ENCODE data around the gene ATXN2.

The ATXN2 gene

DNA sequence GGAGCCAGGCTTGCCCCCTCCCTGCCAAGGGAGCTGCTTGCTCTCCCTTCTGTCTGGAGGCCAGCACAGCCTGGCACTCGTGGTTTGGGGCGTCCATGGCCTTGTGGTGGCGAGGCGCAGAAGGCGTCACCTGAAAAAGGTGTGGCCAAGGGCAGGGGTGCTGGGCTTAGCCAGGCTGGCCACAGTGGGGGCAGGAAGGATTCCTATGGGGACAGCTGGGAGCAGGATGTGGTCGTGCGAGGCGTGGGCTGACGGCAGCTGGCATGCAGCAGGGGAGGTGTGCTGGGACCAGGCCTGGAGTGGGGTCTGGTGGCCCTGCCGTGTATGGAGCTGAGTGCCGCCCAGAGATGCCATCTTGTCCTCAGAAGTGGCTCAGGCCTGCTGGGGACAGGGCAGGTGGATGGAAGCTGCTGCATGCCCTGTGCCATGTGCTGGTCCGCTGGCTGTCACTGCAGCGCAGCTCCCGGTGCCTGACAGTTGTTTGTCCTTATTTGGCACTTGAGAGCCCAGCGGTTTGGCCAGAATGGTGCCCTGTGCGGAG lies 163.4 kb downstream of the ATXN2 start:
- no peak for DNase-seq (ENCODE audit: insufficient read length, low spot score)
- TF ChIP-seq SPI1 (IDR thresholded peaks at IDR 0.05; ENCODE audit: low read depth, low read length), result no peak
- TF ChIP-seq PAX5 (IDR thresholded peaks at IDR 0.05; ENCODE audit: insufficient read depth, low read length, severe bottlenecking), result no peak
- TF ChIP-seq POU2F2 (IDR thresholded peaks at IDR 0.05; ENCODE audit: low read depth, low read length), result no peak
- no peak for TF ChIP-seq TAF1 (IDR thresholded peaks at IDR 0.05; ENCODE audit: low read depth, low read length)
- peak; percentile 27; the same call in 1 of the 2 replicates for TF ChIP-seq POLR2AphosphoS5 (IDR thresholded peaks at IDR 0.05; ENCODE audit: low read depth, low read length)
- no peak; the same call in 1 of the 2 replicates for TF ChIP-seq POLR2A (IDR thresholded peaks at IDR 0.05; ENCODE audit: low read depth, low read length)
- FAIRE-seq, result peak; percentile 78

DNA sequence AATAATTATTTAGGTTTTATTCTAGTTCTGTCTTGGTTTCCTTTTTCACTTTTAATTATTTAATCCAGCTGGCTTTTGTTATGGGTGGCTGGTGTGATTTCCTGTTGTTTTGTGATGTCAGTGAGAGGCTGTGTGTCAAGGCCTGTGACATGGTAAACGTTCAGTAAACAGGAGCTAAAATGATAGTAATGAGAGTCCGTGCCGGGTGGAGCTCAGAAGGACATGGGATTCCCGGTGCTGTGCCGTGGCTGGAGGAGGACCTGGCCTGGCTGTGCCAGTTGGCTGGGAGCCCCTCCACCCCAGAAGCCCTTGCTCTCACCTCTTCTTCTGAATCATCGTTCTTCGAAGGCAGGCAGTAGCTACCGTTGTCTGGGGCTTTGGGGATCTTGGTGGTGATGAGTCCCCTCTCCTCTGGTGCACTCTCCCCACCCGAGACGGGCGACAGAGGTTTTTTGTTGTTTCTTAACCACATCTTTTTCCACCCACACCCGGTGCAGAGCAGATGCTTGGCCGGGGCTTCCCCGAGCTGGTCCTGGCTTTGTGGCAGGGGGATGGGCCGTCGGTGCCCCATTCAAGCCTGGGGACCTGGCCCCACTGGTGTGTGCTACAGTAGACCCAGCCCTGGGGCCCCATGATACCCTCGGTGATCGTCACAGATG lies 164.3 kb downstream of the ATXN2 start:
- TF ChIP-seq POLR2AphosphoS5 (IDR thresholded peaks at IDR 0.05; ENCODE audit: low read depth, low read length) (peak; percentile 58; the same call in 1 of the 2 replicates), SPI1 (IDR thresholded peaks at IDR 0.05; ENCODE audit: low read depth, low read length) (no peak)

DNA sequence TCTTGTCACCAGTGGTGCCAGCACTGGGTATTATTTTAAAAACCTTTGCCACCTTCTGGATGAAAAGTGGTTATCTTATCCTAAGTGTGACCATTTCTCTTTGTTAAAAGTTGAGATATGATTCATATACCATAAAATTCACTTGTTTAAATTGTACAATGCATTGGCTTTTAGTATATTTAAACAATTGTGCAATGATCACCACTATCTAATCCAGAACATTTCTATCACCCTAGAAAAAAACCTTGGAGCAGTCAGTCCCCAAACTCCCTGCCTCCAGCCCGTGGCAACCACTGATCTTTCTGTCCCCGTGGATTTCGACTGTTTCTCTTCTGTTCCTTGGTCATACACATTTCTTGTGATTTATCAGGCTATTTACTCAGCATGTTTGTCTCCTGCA lies 165.1 kb downstream of the ATXN2 start:
- no peak for FAIRE-seq
- TF ChIP-seq POU2F2 (IDR thresholded peaks at IDR 0.05; ENCODE audit: low read depth, low read length) (no peak), TAF1 (IDR thresholded peaks at IDR 0.05; ENCODE audit: low read depth, low read length) (no peak), POLR2AphosphoS5 (IDR thresholded peaks at IDR 0.05; ENCODE audit: low read depth, low read length) (no peak), PAX5 (IDR thresholded peaks at IDR 0.05; ENCODE audit: insufficient read depth, low read length, severe bottlenecking) (no peak)

More for the DNA sequence above, 164.3 kb downstream of the ATXN2 start:
- FAIRE-seq (peak; percentile 78), DNase-seq (ENCODE audit: insufficient read length, low spot score) (no peak)

DNA sequence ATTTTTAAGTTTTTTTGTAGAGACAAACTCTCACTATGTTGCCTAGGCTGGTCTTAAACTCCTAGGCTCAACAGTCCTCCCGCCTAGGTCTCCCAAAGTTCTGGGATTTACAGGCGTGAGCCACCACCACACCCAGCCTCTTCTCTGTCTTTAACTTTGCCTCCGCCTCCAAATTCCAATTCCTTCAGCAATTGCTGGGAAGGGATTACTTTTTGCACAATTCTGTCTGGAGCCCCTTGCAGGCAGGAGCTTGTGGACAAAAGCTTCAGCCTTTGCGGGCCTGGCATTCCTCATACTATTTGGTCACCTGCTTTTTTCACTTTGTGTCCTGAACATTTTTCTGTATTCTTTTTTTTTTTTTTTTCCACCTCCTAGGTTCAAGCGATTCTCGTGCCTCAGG lies 167.3 kb downstream of the ATXN2 start:
- DNase-seq (ENCODE audit: insufficient read length, low spot score) (no peak), FAIRE-seq (no peak)
- TF ChIP-seq POU2F2 (IDR thresholded peaks at IDR 0.05; ENCODE audit: low read depth, low read length) (no peak), POLR2A (IDR thresholded peaks at IDR 0.05; ENCODE audit: low read depth, low read length) (no peak), PAX5 (IDR thresholded peaks at IDR 0.05; ENCODE audit: insufficient read depth, low read length, severe bottlenecking) (no peak), SPI1 (IDR thresholded peaks at IDR 0.05; ENCODE audit: low read depth, low read length) (no peak), POLR2AphosphoS5 (IDR thresholded peaks at IDR 0.05; ENCODE audit: low read depth, low read length) (no peak), TAF1 (IDR thresholded peaks at IDR 0.05; ENCODE audit: low read depth, low read length) (no peak)

More for the DNA sequence above, 165.1 kb downstream of the ATXN2 start:
- DNase-seq (ENCODE audit: insufficient read length, low spot score), result no peak

DNA sequence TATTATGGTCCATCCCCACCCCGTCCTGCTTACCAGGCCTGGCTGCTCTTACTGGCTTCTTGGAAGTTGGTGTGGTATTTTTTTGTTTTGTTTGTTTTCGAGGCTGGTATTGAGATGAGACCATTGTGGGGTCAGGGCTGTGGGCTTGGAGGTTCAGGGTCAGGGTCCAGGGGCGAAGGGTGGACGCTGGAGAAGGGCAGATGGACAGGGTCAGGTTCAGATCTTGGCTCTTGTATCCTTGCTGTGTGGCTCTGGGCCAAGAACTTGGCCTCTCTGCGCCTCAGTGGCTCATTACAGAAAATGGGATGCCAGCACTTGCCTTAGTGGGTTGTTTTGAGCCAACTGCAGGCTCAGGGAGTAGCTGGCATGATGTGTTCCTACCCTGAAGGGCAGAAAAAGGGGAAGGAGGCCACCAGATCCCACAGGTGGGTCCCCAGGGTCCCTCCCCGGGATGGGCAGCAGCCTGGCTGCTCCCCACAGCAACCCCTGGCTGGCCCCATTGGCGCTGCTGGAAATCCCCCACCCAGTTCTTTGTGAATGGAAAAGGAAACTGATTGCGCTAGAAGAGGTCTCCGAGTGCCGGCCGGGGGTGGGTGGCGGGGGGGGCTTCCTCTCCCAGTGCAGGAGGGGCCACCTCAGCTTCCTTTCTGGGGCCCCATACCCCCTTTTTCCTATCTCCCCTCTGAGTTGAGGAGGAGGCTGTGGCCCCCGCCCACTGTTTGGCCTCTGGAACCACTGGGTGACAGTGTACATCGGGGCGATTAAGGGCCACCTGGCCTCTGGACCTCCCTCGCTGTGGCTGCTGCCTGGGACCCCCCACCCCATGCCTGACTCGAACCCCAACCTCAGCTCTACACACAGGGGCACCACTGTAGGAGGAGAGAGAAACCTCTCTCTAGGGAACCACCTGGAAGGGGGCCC lies 168.4 kb downstream of the ATXN2 start:
- TF ChIP-seq POLR2A (IDR thresholded peaks at IDR 0.05; ENCODE audit: low read depth, low read length), result peak; percentile 53; the same call in 1 of the 2 replicates
- peak; percentile 55; the same call in 1 of the 2 replicates for TF ChIP-seq POU2F2 (IDR thresholded peaks at IDR 0.05; ENCODE audit: low read depth, low read length)
- no peak; the same call in 1 of the 2 replicates for TF ChIP-seq TAF1 (IDR thresholded peaks at IDR 0.05; ENCODE audit: low read depth, low read length)
- DNase-seq (ENCODE audit: insufficient read length, low spot score), result no peak
- peak; percentile 28 for FAIRE-seq

DNA sequence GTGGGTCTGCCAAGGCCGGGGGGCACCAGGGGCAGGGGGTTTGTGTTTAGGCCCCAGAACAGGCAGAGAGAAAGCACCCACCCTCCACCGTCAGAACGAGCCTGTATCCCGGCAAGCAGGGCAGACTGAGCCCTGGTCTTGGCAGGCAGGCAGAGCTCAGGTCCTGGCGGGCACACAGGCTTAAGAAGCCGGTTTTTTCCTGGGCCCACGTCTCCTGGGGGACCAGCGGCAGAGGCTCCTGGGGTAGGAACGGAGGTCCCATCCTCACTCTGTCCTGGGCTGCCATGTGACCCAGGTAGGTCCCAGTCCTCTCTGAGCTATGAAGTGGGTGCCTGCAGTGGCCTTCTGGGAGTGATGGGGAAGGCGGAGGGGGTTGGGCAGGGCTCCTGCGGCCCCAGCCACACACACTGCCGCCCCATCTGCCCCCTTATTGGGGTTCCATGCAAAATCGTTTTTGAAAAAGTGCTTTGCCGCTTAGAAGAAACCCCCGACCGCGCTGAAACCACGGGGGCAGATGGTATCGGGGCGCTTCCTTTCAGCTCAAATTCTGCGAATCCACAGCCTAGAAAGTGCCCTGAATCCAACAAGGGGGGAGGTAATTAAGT lies 169.2 kb downstream of the ATXN2 start:
- DNase-seq (ENCODE audit: insufficient read length, low spot score) (no peak), FAIRE-seq (peak; percentile 66)
- TF ChIP-seq SPI1 (IDR thresholded peaks at IDR 0.05; ENCODE audit: low read depth, low read length), result no peak
- no peak for TF ChIP-seq PAX5 (IDR thresholded peaks at IDR 0.05; ENCODE audit: insufficient read depth, low read length, severe bottlenecking)
- peak; percentile 35 for TF ChIP-seq POU2F2 (IDR thresholded peaks at IDR 0.05; ENCODE audit: low read depth, low read length)
- TF ChIP-seq TAF1 (IDR thresholded peaks at IDR 0.05; ENCODE audit: low read depth, low read length), result no peak
- TF ChIP-seq POLR2AphosphoS5 (IDR thresholded peaks at IDR 0.05; ENCODE audit: low read depth, low read length), result no peak
- TF ChIP-seq POLR2A (IDR thresholded peaks at IDR 0.05; ENCODE audit: low read depth, low read length), result no peak

DNA sequence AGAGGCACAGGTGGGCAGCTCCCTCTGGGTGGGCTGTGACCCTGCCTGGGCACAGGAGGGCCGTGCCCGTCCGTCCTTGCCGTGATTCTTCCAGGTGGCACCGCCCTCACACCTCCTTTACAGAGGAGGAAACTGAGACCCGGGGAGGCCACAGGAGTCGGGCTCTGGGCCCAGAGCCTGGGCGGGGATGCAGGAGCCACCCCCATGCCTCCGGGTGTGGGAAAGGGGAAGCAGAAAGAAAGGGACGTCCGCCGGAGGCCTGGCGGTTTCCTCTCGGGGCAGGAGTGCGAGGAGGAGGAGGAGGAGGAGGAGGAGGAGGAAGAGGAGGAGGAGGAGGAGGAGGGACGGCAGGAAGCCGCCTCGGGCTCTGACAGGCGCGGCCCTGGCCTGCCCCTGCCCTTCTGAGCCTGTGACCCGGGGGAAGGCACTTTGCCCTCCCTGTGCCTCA lies 170.4 kb downstream of the ATXN2 start:
- DNase-seq (ENCODE audit: insufficient read length, low spot score) (no peak), FAIRE-seq (no peak)
- no peak for TF ChIP-seq PAX5 (IDR thresholded peaks at IDR 0.05; ENCODE audit: insufficient read depth, low read length, severe bottlenecking)
- TF ChIP-seq TAF1 (IDR thresholded peaks at IDR 0.05; ENCODE audit: low read depth, low read length), result no peak
- no peak for TF ChIP-seq POU2F2 (IDR thresholded peaks at IDR 0.05; ENCODE audit: low read depth, low read length)
- no peak for TF ChIP-seq POLR2AphosphoS5 (IDR thresholded peaks at IDR 0.05; ENCODE audit: low read depth, low read length)
- TF ChIP-seq POLR2A (IDR thresholded peaks at IDR 0.05; ENCODE audit: low read depth, low read length), result no peak
- no peak for TF ChIP-seq SPI1 (IDR thresholded peaks at IDR 0.05; ENCODE audit: low read depth, low read length)

DNA sequence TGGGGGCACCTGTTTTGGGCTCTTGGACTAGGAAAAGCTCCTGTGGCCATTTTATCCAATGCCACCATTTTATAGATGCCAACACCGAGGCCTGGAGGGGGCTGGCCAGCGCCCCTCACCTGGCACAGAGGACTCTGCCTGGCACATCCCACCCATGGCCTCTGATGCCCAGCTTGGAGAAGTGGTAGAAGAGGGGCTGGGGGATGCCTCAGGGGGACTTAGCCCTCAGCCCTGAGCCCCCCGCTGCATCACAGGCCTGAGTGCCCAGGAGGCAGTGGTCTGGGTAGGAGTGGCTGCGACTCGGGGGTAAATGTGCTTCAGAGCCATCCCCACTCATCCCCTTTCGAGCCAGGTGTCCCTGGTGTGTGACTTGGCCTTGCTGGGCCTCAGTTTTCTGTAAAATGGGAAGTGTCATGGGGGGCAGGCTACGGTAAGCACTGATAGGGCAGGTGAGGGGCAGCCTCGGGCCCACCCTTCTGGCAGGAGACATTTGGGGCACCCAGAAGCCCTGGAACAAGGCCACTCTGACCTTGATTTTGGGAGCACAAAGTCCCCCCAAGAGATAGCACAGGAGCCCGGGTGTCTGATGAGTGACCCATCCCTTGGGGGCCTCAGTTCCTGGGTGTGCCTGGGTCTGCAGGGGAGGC lies 170.9 kb downstream of the ATXN2 start:
- TF ChIP-seq POLR2A (IDR thresholded peaks at IDR 0.05; ENCODE audit: low read depth, low read length) (no peak), TAF1 (IDR thresholded peaks at IDR 0.05; ENCODE audit: low read depth, low read length) (no peak), POLR2AphosphoS5 (IDR thresholded peaks at IDR 0.05; ENCODE audit: low read depth, low read length) (no peak), POU2F2 (IDR thresholded peaks at IDR 0.05; ENCODE audit: low read depth, low read length) (0 out of 2 replicates have a peak, but pooled peaks have one; percentile 43), PAX5 (IDR thresholded peaks at IDR 0.05; ENCODE audit: insufficient read depth, low read length, severe bottlenecking) (no peak)
- DNase-seq (ENCODE audit: insufficient read length, low spot score) (no peak), FAIRE-seq (no peak)
